A673 (cell line): ENCODE measurements around the gene RACK1.

Source experiments
- EZH2 ChIP-seq: fragments of 200-600 bp; sonication (generic); IDR thresholded peaks from 2 replicates; pipeline ENCODE4 v1.6.1; 2017; ENCODE audit warnings: borderline replicate concordance, low read depth, mild to moderate bottlenecking, mixed read lengths, antibody characterized with exemption, low read length; ENCODE audit not compliant: poor library complexity, severe bottlenecking
- TF ChIP-seq, protein P1 (sequence below): fragments of 300-800, 200-600 bp; sonication (generic); conservative IDR thresholded peaks from 2 replicates; pipeline ENCODE4 v1.5.1; 2017; ENCODE audit warnings: low read depth, mild to moderate bottlenecking, antibody characterized with exemption, low read length, moderate library complexity, mixed read lengths

DNA sequence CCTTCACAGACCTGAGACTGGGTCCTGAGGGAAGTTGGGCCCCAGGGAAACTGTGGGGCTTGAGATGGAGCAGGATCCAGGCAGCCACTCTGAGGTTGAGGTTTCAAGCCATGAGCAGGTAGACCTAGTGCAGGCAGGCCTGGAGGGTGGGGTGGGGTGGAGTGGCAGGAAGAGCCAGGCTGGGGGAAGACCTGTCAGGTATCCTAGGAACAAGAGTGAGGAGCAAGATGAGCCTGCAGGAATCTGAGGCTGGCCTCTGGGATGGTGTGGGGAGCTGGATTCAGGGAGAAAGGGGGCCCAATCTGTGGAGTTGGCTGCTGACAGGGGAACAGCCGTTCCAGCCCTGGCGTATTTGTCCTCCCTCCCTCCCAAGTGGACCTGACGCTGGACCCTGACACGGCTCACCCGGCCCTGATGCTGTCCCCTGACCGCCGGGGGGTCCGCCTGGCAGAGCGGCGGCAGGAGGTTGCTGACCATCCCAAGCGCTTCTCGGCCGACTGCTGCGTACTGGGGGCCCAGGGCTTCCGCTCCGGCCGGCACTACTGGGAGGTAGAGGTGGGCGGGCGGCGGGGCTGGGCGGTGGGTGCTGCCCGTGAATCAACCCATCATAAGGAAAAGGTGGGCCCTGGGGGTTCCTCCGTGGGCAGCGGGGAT lies 9.8 kb downstream of the RACK1 start:
- TF ChIP-seq, protein P1, sequence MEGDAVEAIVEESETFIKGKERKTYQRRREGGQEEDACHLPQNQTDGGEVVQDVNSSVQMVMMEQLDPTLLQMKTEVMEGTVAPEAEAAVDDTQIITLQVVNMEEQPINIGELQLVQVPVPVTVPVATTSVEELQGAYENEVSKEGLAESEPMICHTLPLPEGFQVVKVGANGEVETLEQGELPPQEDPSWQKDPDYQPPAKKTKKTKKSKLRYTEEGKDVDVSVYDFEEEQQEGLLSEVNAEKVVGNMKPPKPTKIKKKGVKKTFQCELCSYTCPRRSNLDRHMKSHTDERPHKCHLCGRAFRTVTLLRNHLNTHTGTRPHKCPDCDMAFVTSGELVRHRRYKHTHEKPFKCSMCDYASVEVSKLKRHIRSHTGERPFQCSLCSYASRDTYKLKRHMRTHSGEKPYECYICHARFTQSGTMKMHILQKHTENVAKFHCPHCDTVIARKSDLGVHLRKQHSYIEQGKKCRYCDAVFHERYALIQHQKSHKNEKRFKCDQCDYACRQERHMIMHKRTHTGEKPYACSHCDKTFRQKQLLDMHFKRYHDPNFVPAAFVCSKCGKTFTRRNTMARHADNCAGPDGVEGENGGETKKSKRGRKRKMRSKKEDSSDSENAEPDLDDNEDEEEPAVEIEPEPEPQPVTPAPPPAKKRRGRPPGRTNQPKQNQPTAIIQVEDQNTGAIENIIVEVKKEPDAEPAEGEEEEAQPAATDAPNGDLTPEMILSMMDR, result no peak
- TF ChIP-seq EZH2, result no peak
